ENCODE data around the gene LOXL1. TPM values are rescaled to one million over a fixed set of nuclear protein-coding genes. Genes with fewer than 3 reads are reported as not detected.
A peak's percentile ranks its signal among the peaks of the same experiment; 100 is the strongest.

Gene LOXL1
- total RNA-seq, 2 experiments from 2014 or later, result 1.9 to 2.5 TPM

DNA sequence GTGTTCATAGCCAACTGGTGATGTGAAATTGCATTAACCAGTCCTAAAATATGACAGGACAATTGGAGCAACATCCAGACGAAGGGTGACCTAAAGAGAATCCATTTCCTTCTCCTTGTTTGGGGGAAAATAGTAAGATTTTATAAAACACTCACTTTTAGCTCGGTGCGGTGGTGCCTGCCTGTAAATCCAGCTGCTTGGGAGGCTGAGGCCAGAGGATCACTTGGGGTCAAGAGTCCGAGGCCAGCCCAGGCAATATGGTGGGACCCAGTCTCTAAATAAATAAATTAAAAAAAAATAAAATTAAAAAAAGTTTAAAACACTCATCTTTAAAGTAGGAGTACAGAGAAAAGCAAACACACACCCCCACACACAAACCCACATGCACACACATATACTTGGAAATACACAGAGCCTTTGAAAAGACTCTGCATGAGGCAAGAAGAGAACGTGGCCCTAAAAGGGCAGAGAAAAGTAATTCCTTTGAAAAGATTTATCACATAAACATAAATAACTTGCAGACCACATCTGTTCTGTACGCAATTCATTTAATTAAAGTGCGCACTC lies 14.1 kb upstream of the LOXL1 start:
- no peaks in the 10 kb centered on the region for H3K9me3 Mint-ChIP-seq (ENCODE audit: low read depth)
- ChIA-PET CTCF (interaction anchor here (0.6 to 1.5 kb wide), 4 partner anchors 11 to 51 kb away, joined by 3 to 6 read pairs (median 4); no protein-coding TSS in a partner anchor), POLR2A (no interaction called here)
- no peak for ATAC-seq
- peaks cover 7% of the 10 kb centered on the region for H3K36me3 Mint-ChIP-seq (ENCODE audit: low read depth)
- no peak overlapping the region for H3K27ac Mint-ChIP-seq
- no peak for DNase-seq
- peaks cover 8% of the 10 kb centered on the region for H3K4me1 Mint-ChIP-seq
- intact Hi-C loops (cut with DNase I, micrococcal nuclease), result no loop called here
- no peak overlapping the region for H3K4me3 Mint-ChIP-seq
- H3K27me3 Mint-ChIP-seq, result no peaks in the 10 kb centered on the region

- H3K27me3 Mint-ChIP-seq, result no peaks in the 10 kb centered on the region
- peak overlapping the region; percentile 10 for H3K27ac Mint-ChIP-seq
- ChIA-PET POLR2A (no interaction called here), CTCF (interaction anchor here (0.7 to 2.9 kb wide), 4 partner anchors 8 to 62 kb away, joined by 3 to 14 read pairs (median 4); no protein-coding TSS in a partner anchor)
- peaks cover 25% of the 10 kb centered on the region for H3K36me3 Mint-ChIP-seq (ENCODE audit: low read depth)
- DNase-seq, result no peak
- ATAC-seq, result peak; percentile 53
- H3K4me3 Mint-ChIP-seq, result no peak overlapping the region
- intact Hi-C loops (cut with DNase I, micrococcal nuclease), result no loop called here
- peaks cover 8% of the 10 kb centered on the region for H3K4me1 Mint-ChIP-seq
- H3K9me3 Mint-ChIP-seq (ENCODE audit: low read depth), result peaks cover 5% of the 10 kb centered on the region
Measured at GRCh38 chr15:73914145-73914544, 12.1 kb upstream of the LOXL1 start.

- intact Hi-C loops (cut with DNase I, micrococcal nuclease), result no loop called here
- Mint-ChIP-seq H3K4me3 (no peak overlapping the region), H3K9me3 (ENCODE audit: low read depth) (peaks cover 5% of the 10 kb centered on the region), H3K27ac (no peak overlapping the region), H3K36me3 (ENCODE audit: low read depth) (peaks cover 25% of the 10 kb centered on the region), H3K4me1 (peaks cover 12% of the 10 kb centered on the region), H3K27me3 (no peaks in the 10 kb centered on the region)
- no peak for ATAC-seq
- ChIA-PET CTCF (interaction anchor here (0.6 to 2.9 kb wide), 4 partner anchors 9 to 900 kb away, joined by 3 to 14 read pairs (median 3); no protein-coding TSS in a partner anchor), POLR2A (no interaction called here)
- no peak for DNase-seq
Measured at GRCh38 chr15:73915082-73915481, 11.2 kb upstream of the LOXL1 start.

DNA sequence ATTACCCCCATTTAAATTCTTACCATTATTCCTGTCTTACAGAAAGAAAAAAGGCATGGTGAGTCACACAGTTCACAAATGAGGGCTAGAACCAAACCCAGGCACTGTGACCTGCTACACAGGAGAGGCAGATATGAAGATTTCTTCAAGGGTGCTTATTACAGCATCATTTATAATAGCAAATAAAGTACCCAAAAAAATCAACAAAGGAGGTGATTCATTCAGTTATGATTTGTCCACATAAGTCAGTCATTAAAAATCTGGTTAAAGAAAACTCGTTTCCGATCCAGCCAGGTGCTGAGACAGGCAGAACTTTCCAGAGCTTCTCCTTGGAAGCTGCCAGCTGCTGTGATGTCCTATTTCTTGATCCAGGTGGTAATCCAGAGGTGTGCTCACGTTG lies 7.5 kb upstream of the LOXL1 start:
- CTCF ChIA-PET, result interaction anchor here (2.6 kb wide), 1 partner anchor 8 kb away, joined by 11 read pairs; the partner anchor contains the start of gene LOXL1
- no peak for ATAC-seq
- no peaks in the 10 kb centered on the region for H3K27me3 Mint-ChIP-seq
- peaks cover 29% of the 10 kb centered on the region for H3K36me3 Mint-ChIP-seq (ENCODE audit: low read depth)
- DNase-seq, result no peak
- H3K27ac Mint-ChIP-seq, result no peak overlapping the region
- peaks cover 32% of the 10 kb centered on the region for H3K4me1 Mint-ChIP-seq
- H3K9me3 Mint-ChIP-seq (ENCODE audit: low read depth), result peaks cover 5% of the 10 kb centered on the region
- H3K4me3 Mint-ChIP-seq, result no peak overlapping the region
- POLR2A ChIA-PET, result no interaction called here
- intact Hi-C loops (cut with DNase I, micrococcal nuclease), result no loop called here

GRCh38 chr15:73919706-73920105 lies 6.6 kb upstream of the LOXL1 start:
- Mint-ChIP-seq H3K27ac (peak overlapping the region; percentile 58), H3K27me3 (no peaks in the 10 kb centered on the region), H3K4me1 (peaks cover 36% of the 10 kb centered on the region), H3K9me3 (ENCODE audit: low read depth) (peaks cover 5% of the 10 kb centered on the region), H3K4me3 (no peak overlapping the region), H3K36me3 (ENCODE audit: low read depth) (peaks cover 29% of the 10 kb centered on the region)
- ATAC-seq, result no peak
- DNase-seq, result no peak
- POLR2A ChIA-PET, result no interaction called here
- CTCF ChIA-PET, result interaction anchor here (0.7 to 2.7 kb wide), 6 partner anchors 10 to 233 kb away, joined by 3 to 8 read pairs (median 4); no protein-coding TSS in a partner anchor
- intact Hi-C loops (cut with DNase I, micrococcal nuclease), result loop anchor here in 1 of 2 experiments (5.0 kb wide), 1 partner anchor 287 kb away; the partner anchor contains the start of gene NPTN

- no peaks in the 10 kb centered on the region for H3K27me3 Mint-ChIP-seq
- CTCF ChIA-PET, result interaction anchor here (0.6 to 2.7 kb wide), 4 partner anchors 13 to 54 kb away, joined by 3 to 7 read pairs (median 4); no protein-coding TSS in a partner anchor
- POLR2A ChIA-PET, result no interaction called here
- H3K4me1 Mint-ChIP-seq, result peaks cover 47% of the 10 kb centered on the region
- DNase-seq (peak; percentile 32), ATAC-seq (peak; percentile 21)
- H3K9me3 Mint-ChIP-seq (ENCODE audit: low read depth), result peaks cover 5% of the 10 kb centered on the region
- no peak overlapping the region for H3K4me3 Mint-ChIP-seq
- H3K27ac Mint-ChIP-seq, result peak overlapping the region; percentile 71
- intact Hi-C loops (cut with DNase I, micrococcal nuclease), result loop anchor here in 1 of 2 experiments (5.0 kb wide), 1 partner anchor 289 kb away; the partner anchor contains the start of gene NPTN
- H3K36me3 Mint-ChIP-seq (ENCODE audit: low read depth), result peaks cover 24% of the 10 kb centered on the region
Measured at GRCh38 chr15:73921254-73921925, 4.9 kb upstream of the LOXL1 start.

DNA sequence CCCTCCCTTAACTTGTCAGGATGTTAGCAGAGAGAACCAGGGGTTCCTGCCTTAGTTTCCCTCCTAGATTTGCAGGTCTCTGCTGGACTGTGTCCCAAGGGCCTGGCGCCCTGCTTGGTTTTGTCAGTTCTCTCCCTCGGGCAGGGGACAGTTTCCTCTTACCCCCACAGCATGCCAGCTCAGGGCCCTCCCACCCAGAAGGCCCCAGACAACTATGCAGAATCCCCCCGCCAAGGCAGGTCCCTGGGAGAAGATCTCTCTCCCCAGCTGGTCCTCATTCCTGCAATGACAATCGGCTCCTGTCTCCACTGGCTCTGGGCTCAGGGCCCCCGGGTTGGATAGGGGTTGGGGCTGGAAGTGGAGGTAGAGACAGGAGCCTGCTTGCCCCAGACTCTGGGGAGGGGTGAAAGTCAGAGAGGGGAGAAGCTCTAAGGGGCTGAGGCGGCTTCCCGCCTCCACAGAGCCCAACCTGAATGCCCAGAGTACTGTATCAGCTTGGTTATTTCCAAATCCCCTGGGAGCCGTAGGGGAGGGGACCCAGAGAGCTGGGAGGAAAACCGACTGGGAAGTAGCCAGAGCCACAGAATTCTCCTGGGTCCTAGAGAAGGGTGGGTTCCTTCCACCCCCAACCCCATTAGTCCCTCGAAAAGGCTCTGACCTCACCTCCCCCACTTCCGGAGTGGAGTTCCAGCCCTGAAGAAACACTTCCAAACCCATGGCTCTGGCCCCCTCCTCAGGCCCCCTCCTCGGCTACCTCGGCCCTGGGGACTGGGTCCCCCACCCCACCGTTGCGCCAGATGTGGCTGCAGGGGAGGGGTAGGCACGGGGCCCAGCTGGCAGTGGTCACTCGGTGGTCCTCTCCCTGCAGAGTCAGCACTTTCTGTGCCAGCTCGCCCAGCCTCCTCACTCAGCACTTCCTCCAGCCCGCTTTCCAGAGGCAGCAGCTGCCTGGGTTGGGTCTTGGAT lies 3.8 kb upstream of the LOXL1 start:
- ATAC-seq (no peak), DNase-seq (no peak)
- intact Hi-C loops (cut with DNase I, micrococcal nuclease), result loop anchor here in 1 of 2 experiments (5.0 kb wide), 1 partner anchor 290 kb away; the partner anchor contains the start of gene NPTN
- H3K4me3 Mint-ChIP-seq, result no peak overlapping the region
- no peak overlapping the region for H3K27ac Mint-ChIP-seq
- ChIA-PET POLR2A (no interaction called here), CTCF (interaction anchor here (0.6 to 2.7 kb wide), 4 partner anchors 12 to 85 kb away, joined by 3 to 7 read pairs (median 4); no protein-coding TSS in a partner anchor)
- peaks cover 47% of the 10 kb centered on the region for H3K4me1 Mint-ChIP-seq
- H3K9me3 Mint-ChIP-seq (ENCODE audit: low read depth), result peaks cover 5% of the 10 kb centered on the region
- peaks cover 20% of the 10 kb centered on the region for H3K36me3 Mint-ChIP-seq (ENCODE audit: low read depth)
- H3K27me3 Mint-ChIP-seq, result no peaks in the 10 kb centered on the region

- peaks cover 2% of the 10 kb centered on the region for H3K9me3 Mint-ChIP-seq (ENCODE audit: low read depth)
- no peaks in the 10 kb centered on the region for H3K27me3 Mint-ChIP-seq
- H3K36me3 Mint-ChIP-seq (ENCODE audit: low read depth), result peaks cover 14% of the 10 kb centered on the region
- peak overlapping the region; percentile 85 for H3K27ac Mint-ChIP-seq
- ATAC-seq (no peak), DNase-seq (no peak)
- H3K4me1 Mint-ChIP-seq, result peaks cover 49% of the 10 kb centered on the region
- intact Hi-C loops (cut with DNase I, micrococcal nuclease), result loop anchor here in 1 of 2 experiments (5.0 kb wide), 1 partner anchor 291 kb away; the partner anchor contains the start of gene NPTN
- H3K4me3 Mint-ChIP-seq, result no peak overlapping the region
- CTCF ChIA-PET, result interaction anchor here (0.8 to 1.1 kb wide), 2 partner anchors 14 to 19 kb away, joined by 3 to 7 read pairs; no protein-coding TSS in a partner anchor
- POLR2A ChIA-PET, result no interaction called here
Measured at GRCh38 chr15:73923156-73923487, 3.1 kb upstream of the LOXL1 start.

- POLR2A ChIA-PET, result no interaction called here
- Mint-ChIP-seq H3K27ac (peak overlapping the region; percentile 85), H3K27me3 (no peaks in the 10 kb centered on the region)
Measured at GRCh38 chr15:73923488-73924164, 2.6 kb upstream of the LOXL1 start.

DNA sequence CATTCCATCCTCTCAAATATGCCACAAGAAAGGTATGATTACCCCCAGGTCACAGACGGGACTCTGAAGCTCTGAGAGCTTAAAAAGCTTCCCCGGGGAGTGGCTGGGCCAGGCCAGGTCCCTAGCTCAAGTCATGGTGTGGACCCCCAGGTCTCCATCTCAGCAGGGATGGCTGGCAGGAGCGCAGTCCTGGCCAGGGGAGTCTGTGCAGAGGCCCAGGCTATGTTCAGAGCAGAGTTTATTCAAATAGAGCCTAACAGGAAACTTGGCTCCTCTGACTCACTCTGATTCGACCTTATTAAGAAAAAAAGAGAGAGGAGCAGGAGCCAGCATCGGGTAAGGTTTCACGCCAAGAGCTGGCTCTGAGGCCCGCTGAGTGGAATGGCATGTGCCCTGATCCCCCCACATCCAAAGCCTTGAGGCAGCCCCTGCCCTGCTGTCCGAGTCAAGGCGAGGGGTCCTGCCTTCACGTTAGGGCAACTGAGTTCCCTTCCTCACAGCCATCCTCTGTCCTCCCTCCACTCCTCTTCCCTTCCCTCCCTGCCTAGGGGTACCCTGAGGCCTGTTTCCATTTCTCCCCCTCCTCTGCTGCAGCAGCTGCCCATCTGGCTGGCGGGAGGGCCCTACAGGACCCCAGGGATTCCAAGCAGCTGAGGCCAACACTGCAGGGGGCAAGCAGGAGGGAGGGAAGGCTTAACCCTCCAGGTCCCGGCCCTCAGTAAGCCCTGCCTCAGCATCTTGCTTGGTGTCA lies 1.9 kb upstream of the LOXL1 start:
- no peak overlapping the region for H3K4me3 Mint-ChIP-seq
- intact Hi-C loops (cut with DNase I, micrococcal nuclease), result loop anchor here in 1 of 2 experiments (5.0 kb wide), 1 partner anchor 292 kb away; the partner anchor contains the start of gene NPTN
- H3K36me3 Mint-ChIP-seq (ENCODE audit: low read depth), result peaks cover 4% of the 10 kb centered on the region
- ATAC-seq, result peak; percentile 68
- peak overlapping the region; percentile 85 for H3K27ac Mint-ChIP-seq
- ChIA-PET POLR2A (no interaction called here), CTCF (interaction anchor here (0.5 to 1.5 kb wide), 6 partner anchors 10 to 452 kb away, joined by 3 to 7 read pairs (median 4); partner anchors contain the start of gene TBC1D21)
- peaks cover 55% of the 10 kb centered on the region for H3K4me1 Mint-ChIP-seq
- DNase-seq, result peak; percentile 54
- H3K27me3 Mint-ChIP-seq, result no peaks in the 10 kb centered on the region
- H3K9me3 Mint-ChIP-seq (ENCODE audit: low read depth), result no peaks in the 10 kb centered on the region

More at GRCh38 chr15:73923488-73924164, 2.6 kb upstream of the LOXL1 start:
- no peak for ATAC-seq
- peaks cover 52% of the 10 kb centered on the region for H3K4me1 Mint-ChIP-seq
- peaks cover 2% of the 10 kb centered on the region for H3K9me3 Mint-ChIP-seq (ENCODE audit: low read depth)
- CTCF ChIA-PET, result interaction anchor here (0.6 to 1.5 kb wide), 6 partner anchors 14 to 453 kb away, joined by 3 to 7 read pairs (median 4); partner anchors contain the start of gene TBC1D21
- intact Hi-C loops (cut with DNase I, micrococcal nuclease), result loop anchor here in 1 of 2 experiments (5.0 kb wide), 1 partner anchor 291 kb away; the partner anchor contains the start of gene NPTN
- H3K36me3 Mint-ChIP-seq (ENCODE audit: low read depth), result peaks cover 9% of the 10 kb centered on the region
- no peak overlapping the region for H3K4me3 Mint-ChIP-seq
- no peak for DNase-seq

Measured in activated CD4-positive, alpha-beta T cell treated with anti-CD3 and anti-CD28 coated beads for 36 hours (primary cell).